NCI-H2107 (cell line): ENCODE measurements around the gene MYO5A.
"Not testable (repeated sequence)": the region's sequence is repeated elsewhere in the genome, so short reads cannot be mapped to it uniquely, and the experiment has no call there.

ENCODE experiments used
- DNase-seq: peaks from one replicate; lab custom pipeline; 2025; lab: John Stamatoyannopoulos, UW

MYO5A gene

GRCh38 chr15:52505151-52505550 lies 23.5 kb downstream of the MYO5A start:
- no peak for DNase-seq

GRCh38 chr15:52503788-52504496 lies 24.7 kb downstream of the MYO5A start:
- no peak for DNase-seq

GRCh38 chr15:52502608-52503007 lies 26.1 kb downstream of the MYO5A start:
- DNase-seq = no peak

- DNase-seq = no peak
Observed at GRCh38 chr15:52499506-52499905, 29.2 kb downstream of the MYO5A start.

GRCh38 chr15:52498706-52499105 lies 30.0 kb downstream of the MYO5A start:
- DNase-seq = no peak

- DNase-seq = no peak
Observed at GRCh38 chr15:52496776-52497470, 31.8 kb downstream of the MYO5A start.

- DNase-seq = no peak
Observed at GRCh38 chr15:52496175-52496574, 32.5 kb downstream of the MYO5A start.

- no peak for DNase-seq
Observed at GRCh38 chr15:52495125-52495524, 33.6 kb downstream of the MYO5A start.

- no peak for DNase-seq
Observed at GRCh38 chr15:52493968-52494367, 34.7 kb downstream of the MYO5A start.

- no peak for DNase-seq
Observed at GRCh38 chr15:52492132-52492531, 36.5 kb downstream of the MYO5A start.

GRCh38 chr15:52491472-52491871 lies 37.2 kb downstream of the MYO5A start:
- DNase-seq = no peak

GRCh38 chr15:52489430-52489829 lies 39.2 kb downstream of the MYO5A start:
- not testable (repeated sequence) for DNase-seq

- no peak for DNase-seq
Observed at GRCh38 chr15:52488830-52489229, 39.9 kb downstream of the MYO5A start.

- DNase-seq = no peak
Observed at GRCh38 chr15:52486003-52486996, 42.4 kb downstream of the MYO5A start.

- DNase-seq = no peak
Observed at GRCh38 chr15:52485290-52485689, 43.4 kb downstream of the MYO5A start.

GRCh38 chr15:52483707-52484106 lies 45.0 kb downstream of the MYO5A start:
- no peak for DNase-seq

GRCh38 chr15:52481915-52482314 lies 46.8 kb downstream of the MYO5A start:
- no peak for DNase-seq

- DNase-seq = no peak
Observed at GRCh38 chr15:52480990-52481389, 47.7 kb downstream of the MYO5A start.

- DNase-seq = no peak
Observed at GRCh38 chr15:52466716-52467115, 62.0 kb downstream of the MYO5A start.

GRCh38 chr15:52466134-52466701 lies 62.5 kb downstream of the MYO5A start:
- DNase-seq = no peak

- DNase-seq = no peak
Observed at GRCh38 chr15:52464478-52464877, 64.2 kb downstream of the MYO5A start.

GRCh38 chr15:52464040-52464439 lies 64.6 kb downstream of the MYO5A start:
- no peak for DNase-seq
